AG09309 (cell line): Measurements from ENCODE around the gene CCDC170.

Experiments used
- DNase-seq: peaks from one replicate; pipeline ENCODE4 v3.0.0-alpha.2; 2010; ENCODE audit warnings: low read depth
- H3K4me3 ChIP-seq: 2 replicates; pipeline ENCODE4 v1.5.1; 2011; ENCODE audit warnings: mild to moderate bottlenecking, low read depth, low read length, moderate library complexity; ENCODE audit not compliant: control insufficient read depth
- TF ChIP-seq, protein P1 (sequence below): IDR thresholded peaks from 2 replicates; pipeline ENCODE4 v1.5.1; 2011; ENCODE audit warnings: mild to moderate bottlenecking, low read depth, low read length, inconsistent platforms; ENCODE audit not compliant: insufficient read depth, control insufficient read depth; ENCODE audit errors: missing control alignments

CCDC170 gene

GRCh38 chr6:151630991-151631655, 137.3 kb downstream of the CCDC170 start:
- DNase-seq, result no peak
- H3K4me3 ChIP-seq, result no peak overlapping the region
- TF ChIP-seq, protein P1, sequence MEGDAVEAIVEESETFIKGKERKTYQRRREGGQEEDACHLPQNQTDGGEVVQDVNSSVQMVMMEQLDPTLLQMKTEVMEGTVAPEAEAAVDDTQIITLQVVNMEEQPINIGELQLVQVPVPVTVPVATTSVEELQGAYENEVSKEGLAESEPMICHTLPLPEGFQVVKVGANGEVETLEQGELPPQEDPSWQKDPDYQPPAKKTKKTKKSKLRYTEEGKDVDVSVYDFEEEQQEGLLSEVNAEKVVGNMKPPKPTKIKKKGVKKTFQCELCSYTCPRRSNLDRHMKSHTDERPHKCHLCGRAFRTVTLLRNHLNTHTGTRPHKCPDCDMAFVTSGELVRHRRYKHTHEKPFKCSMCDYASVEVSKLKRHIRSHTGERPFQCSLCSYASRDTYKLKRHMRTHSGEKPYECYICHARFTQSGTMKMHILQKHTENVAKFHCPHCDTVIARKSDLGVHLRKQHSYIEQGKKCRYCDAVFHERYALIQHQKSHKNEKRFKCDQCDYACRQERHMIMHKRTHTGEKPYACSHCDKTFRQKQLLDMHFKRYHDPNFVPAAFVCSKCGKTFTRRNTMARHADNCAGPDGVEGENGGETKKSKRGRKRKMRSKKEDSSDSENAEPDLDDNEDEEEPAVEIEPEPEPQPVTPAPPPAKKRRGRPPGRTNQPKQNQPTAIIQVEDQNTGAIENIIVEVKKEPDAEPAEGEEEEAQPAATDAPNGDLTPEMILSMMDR, result no peak

DNA sequence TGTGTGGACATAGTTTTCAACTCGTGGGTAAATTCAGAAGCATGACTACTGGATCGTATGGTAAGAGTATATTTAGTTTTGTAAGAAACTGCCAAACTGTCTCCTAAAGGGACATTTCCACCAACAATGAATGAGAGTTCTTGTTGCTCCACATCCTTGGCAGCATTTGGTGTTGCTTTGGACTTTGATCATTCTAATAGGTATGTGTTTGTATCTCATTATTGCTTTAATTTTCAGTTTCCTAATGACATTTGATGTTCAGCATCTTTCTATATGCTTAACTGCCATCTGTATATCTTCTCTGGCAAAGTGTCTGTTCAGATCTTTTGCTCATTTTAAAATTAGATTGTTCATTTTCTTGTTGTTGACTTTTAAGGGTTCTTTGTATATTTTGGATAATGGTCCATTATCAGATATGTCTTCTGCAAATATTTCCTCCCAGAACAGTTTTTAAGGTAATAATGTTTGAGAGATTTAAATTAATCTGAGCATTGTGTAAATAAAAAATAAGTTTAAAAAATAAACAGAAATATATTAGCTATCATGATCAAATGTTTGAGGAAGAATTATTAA, 138.7 kb downstream of the CCDC170 start:
- DNase-seq, result no peak
- TF ChIP-seq, protein P1, result no peak
- H3K4me3 ChIP-seq, result no peak overlapping the region

DNA sequence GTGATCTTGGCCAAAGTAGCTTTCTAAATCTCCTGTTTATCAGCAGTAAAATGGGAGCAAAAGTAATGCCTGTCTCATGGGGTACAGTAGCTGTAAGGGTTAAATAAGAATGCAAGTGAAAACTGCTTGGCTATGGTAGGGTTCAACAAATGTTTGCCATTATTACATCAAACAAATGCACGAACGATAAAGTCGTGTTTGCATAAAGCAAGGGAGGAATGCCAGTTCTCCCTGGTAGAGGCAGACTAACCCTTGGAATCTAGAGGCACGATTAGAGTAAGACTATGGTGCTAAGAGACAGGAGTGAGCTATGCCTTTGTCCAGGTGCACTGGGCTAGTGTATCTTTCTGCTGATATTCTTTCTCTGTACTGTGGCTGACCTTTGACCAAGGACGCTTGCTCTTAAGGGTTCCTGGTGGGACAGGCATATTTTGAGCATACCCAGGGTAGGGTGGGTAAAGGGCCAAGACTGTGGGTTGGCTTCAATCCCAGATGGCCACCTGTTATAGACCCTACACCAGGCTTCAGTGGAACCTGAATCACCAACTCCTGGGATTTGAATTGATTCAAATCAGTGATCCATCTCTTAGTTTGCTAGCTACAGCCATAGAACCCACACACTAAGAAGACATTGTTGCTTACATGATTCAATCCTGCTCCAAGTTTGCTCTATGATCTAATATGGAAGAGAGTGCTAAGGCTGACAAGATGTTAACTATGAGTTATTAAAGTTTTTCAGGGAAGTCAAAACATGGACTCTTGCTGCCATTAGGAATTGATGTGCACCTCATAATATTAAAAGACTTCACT, 139.9 kb downstream of the CCDC170 start:
- DNase-seq, result no peak
- H3K4me3 ChIP-seq, result no peak overlapping the region
- TF ChIP-seq, protein P1, result no peak

GRCh38 chr6:151634336-151634720, 140.5 kb downstream of the CCDC170 start:
- H3K4me3 ChIP-seq, result no peak overlapping the region
- TF ChIP-seq, protein P1, result no peak
- no peak for DNase-seq

DNA sequence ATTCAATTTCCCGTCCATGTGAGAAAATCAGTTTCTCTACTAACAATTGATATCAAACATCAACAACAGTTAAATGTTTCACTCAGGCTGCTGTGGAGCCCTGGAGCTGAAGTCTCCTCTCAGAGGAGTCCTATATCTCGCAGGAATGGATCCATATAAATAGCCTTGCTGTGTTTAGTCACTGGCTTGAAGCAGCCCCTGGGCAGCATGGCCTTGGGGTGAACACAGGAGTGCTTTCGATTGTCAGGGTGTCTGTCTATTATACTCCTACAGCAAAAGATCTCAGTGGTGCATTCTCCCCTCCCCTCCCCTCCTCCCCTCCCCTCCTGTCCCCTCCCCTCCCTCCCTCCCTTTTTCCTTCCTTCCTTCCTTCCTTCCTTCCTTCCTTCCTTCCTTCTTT, 141.9 kb downstream of the CCDC170 start:
- no peak overlapping the region for H3K4me3 ChIP-seq
- TF ChIP-seq, protein P1, result no peak
- DNase-seq, result no peak

GRCh38 chr6:151637814-151638213, 144.0 kb downstream of the CCDC170 start:
- DNase-seq, result no peak
- H3K4me3 ChIP-seq, result no peak overlapping the region
- TF ChIP-seq, protein P1, result no peak
